Endothelial cell of umbilical vein (primary cell): ENCODE results near the gene JAZF1. TPM values are rescaled to one million over a fixed set of nuclear protein-coding genes. Genes with fewer than 3 reads are reported as not detected.
A peak's percentile ranks its signal among the peaks of the same experiment; 100 is the strongest.

Experiments used
- BruUV-seq: library from RNA; stranded (reverse); fragments of 400-500 nt; replicated peaks from 2 replicates; lab custom pipeline; 2021; lab: Mats Ljungman, UMichigan
- CTCF ChIA-PET: fragments of 300-600, 350-600 bp; sonication (Branson Sonifier 250); formaldehyde crosslinking; loops from one replicate; lab custom pipeline; 2021; ENCODE audit warnings: antibody characterized with exemption, inconsistent platforms; lab: Charles Lee
- POLR2A ChIA-PET: fragments of 300-600, 350-600 bp; sonication (Branson Sonifier 250); formaldehyde crosslinking; loops from one replicate; lab custom pipeline; 2021; ENCODE audit warnings: antibody characterized with exemption, inconsistent platforms; lab: Charles Lee
- DNase-seq: peaks from one replicate; pipeline ENCODE4 v3.0.0-alpha.2; 2011; ENCODE audit warnings: low read depth, low spot score
- FAIRE-seq: peaks from 2 replicates; lab custom pipeline; 2011; peaks lifted over from hg19 to GRCh38; lab: Jason Lieb, UNC
- H2AFZ ChIP-seq: 2 replicates; pipeline ENCODE4 v1.6.0; 2012; ENCODE audit warnings: low read depth, low read length, control low read depth, inconsistent platforms
- H3K27ac ChIP-seq: 2 replicates; pipeline ENCODE4 v1.5.1; 2011; ENCODE audit warnings: low read depth, mild to moderate bottlenecking, control low read depth, low read length, moderate library complexity; ENCODE audit not compliant: insufficient read depth
- H3K27me3 ChIP-seq, 2 experiments: 2 replicates each; pipeline versions ENCODE4 v1.6.0 to v1.6.1; 2011; ENCODE audit warnings: low read length in 2 of 2, mixed read lengths in 1 of 2; ENCODE audit not compliant: control insufficient read depth in 2 of 2, insufficient read depth in 2 of 2
- H3K36me3 ChIP-seq, 2 experiments: 2 replicates in 1 of 2; 3 replicates in 1 of 2; pipeline ENCODE4 v1.5.1; 2011; ENCODE audit warnings: low read length in 2 of 2, mild to moderate bottlenecking in 1 of 2, moderate library complexity in 1 of 2; ENCODE audit not compliant: control insufficient read depth in 2 of 2, insufficient read depth in 2 of 2; ENCODE audit errors: extremely low read depth in 1 of 2
- H3K4me1 ChIP-seq: 3 replicates; pipeline ENCODE4 v1.5.1; 2011; ENCODE audit warnings: mild to moderate bottlenecking, low read length; ENCODE audit not compliant: control insufficient read depth, insufficient read depth; ENCODE audit errors: extremely low read depth
- H3K4me2 ChIP-seq: 2 replicates; pipeline ENCODE4 v1.6.1; 2011; ENCODE audit warnings: low read length, control low read depth, mixed read lengths; ENCODE audit not compliant: insufficient read depth
- H3K4me3 ChIP-seq, 3 experiments: fragments of 200-600 bp in 1 of 3; sonication (generic), shearing (Covaris generic) in 1 of 3; replicated peaks in 1 of 3; 2 replicates each; pipeline ENCODE4 v1.5.1; 2011 to 2016; ENCODE audit warnings: control low read depth in 3 of 3, low read length in 3 of 3, mild to moderate bottlenecking in 2 of 3, inconsistent platforms in 1 of 3, low read depth in 1 of 3, moderate library complexity in 1 of 3; ENCODE audit not compliant: insufficient read depth in 1 of 3
- H3K79me2 ChIP-seq: 2 replicates; pipeline ENCODE4 v1.6.0; 2012; ENCODE audit warnings: low read length, inconsistent platforms; ENCODE audit not compliant: control insufficient read depth, insufficient read depth
- H3K9ac ChIP-seq: replicated peaks from 2 replicates; pipeline ENCODE3; 2011; ENCODE audit warnings: low read length, control low read depth; ENCODE audit not compliant: insufficient read depth; ENCODE audit errors: extremely low read depth
- H3K9me1 ChIP-seq: replicated peaks from 3 replicates; pipeline ENCODE4 v1.6.0; 2011; ENCODE audit warnings: mild to moderate bottlenecking, low read length; ENCODE audit not compliant: control insufficient read depth, insufficient read depth; ENCODE audit errors: extremely low read depth
- H3K9me3 ChIP-seq: replicated peaks from 2 replicates; pipeline ENCODE4 v1.5.1; 2012; ENCODE audit warnings: low read length, inconsistent platforms; ENCODE audit not compliant: control insufficient read depth, insufficient read depth
- H4K20me1 ChIP-seq: replicated peaks from 2 replicates; pipeline ENCODE3; 2011; ENCODE audit warnings: mild to moderate bottlenecking, low read length; ENCODE audit not compliant: control insufficient read depth, insufficient read depth; ENCODE audit errors: extremely low read depth
- CTCF ChIP-seq, 2 donors: IDR thresholded peaks; 1 replicate in 1 of 2; 2 replicates in 1 of 2; pipeline ENCODE4 v1.5.1; 2011; ENCODE audit warnings: low read length in 2 of 2, mild to moderate bottlenecking in 2 of 2, moderate library complexity in 2 of 2, control low read depth in 1 of 2, inconsistent platforms in 1 of 2, low read depth in 1 of 2; ENCODE audit not compliant: insufficient read depth in 1 of 2; ENCODE audit errors: extremely low read depth in 1 of 2
- EZH2 ChIP-seq: IDR thresholded peaks from 2 replicates; pipeline ENCODE4 v1.6.1; 2012; ENCODE audit warnings: borderline replicate concordance, low read depth, mild to moderate bottlenecking, moderate library complexity, low read length, inconsistent platforms; ENCODE audit not compliant: severe bottlenecking
- FOS ChIP-seq: IDR thresholded peaks from 2 replicates; pipeline ENCODE4 v1.6.1; 2011; ENCODE audit warnings: mild to moderate bottlenecking, low read length, moderate library complexity, borderline replicate concordance; ENCODE audit not compliant: insufficient read depth
- GATA2 ChIP-seq: IDR thresholded peaks from 2 replicates; pipeline ENCODE4 v1.7.0; 2011; ENCODE audit warnings: low read depth, mild to moderate bottlenecking, moderate library complexity, mixed read lengths, low read length; ENCODE audit not compliant: insufficient read length, insufficient read depth
- JUN ChIP-seq: IDR thresholded peaks from 2 replicates; pipeline ENCODE4 v1.6.1; 2011; ENCODE audit warnings: borderline replicate concordance, low read depth; ENCODE audit not compliant: insufficient read length, insufficient read depth
- MYC ChIP-seq: IDR thresholded peaks from one replicate; pipeline ENCODE4 v1.6.1; 2011; ENCODE audit warnings: mild to moderate bottlenecking, low read depth, low read length
- POLR2A ChIP-seq: IDR thresholded peaks from 2 replicates; pipeline ENCODE4 v1.6.1; 2012; ENCODE audit warnings: low read depth, mild to moderate bottlenecking, control low read depth, low read length
- POLR2AphosphoS5 ChIP-seq: IDR thresholded peaks from 2 replicates; pipeline ENCODE4 v1.6.1; 2012; ENCODE audit warnings: low read depth, mild to moderate bottlenecking, control low read depth, low read length, moderate library complexity; ENCODE audit not compliant: insufficient read depth
- dilution Hi-C: fragments of 300-500 bp; cut with MboI; formaldehyde crosslinking; loops from one replicate; pipeline ENCODE4 v1.15.0; 2019; ENCODE audit warnings: low sequenced_read_pairs; ENCODE audit not compliant: extremely low pct_ligation_motif_present
- intact Hi-C: fragments of 100-400 bp; cut with micrococcal nuclease; formaldehyde crosslinking; loops from one replicate; pipeline ENCODE4 v1.10.0; 2022
- polyA plus RNA-seq, 4 experiments: library from polyadenylated mRNA; depleted of rRNA in 3 of 4; stranded (reverse) in 3 of 4; unstranded in 1 of 4; fragments of >200 nt; gene quantifications; 2 replicates each; pipeline versions ENCODE4 v1.2.1 to v1.2.3, GENCODE V29; 2011 to 2012; ENCODE audit warnings: missing spikeins in 1 of 4
- total RNA-seq: library from RNA; stranded (reverse); gene quantifications from 2 replicates; pipeline ENCODE4 v1.2.3, GENCODE V29; 2021
- TF ChIP-seq, protein P1 (sequence below): IDR thresholded peaks from 2 replicates; pipeline ENCODE4 v1.6.1; 2011; ENCODE audit not compliant: insufficient read depth, insufficient read length

Gene JAZF1
- total and polyA plus RNA-seq, 2 donors (not counting 3 experiments of a cell fraction or from before 2014, with no cell fraction given) = 2.5 to 16.9 TPM

GRCh38 chr7:28152594-28152993, 28.0 kb downstream of the JAZF1 start:
- DNase-seq (no peak), FAIRE-seq (no peak)
- Histone ChIP-seq H3K27ac (peak overlapping the region; percentile 89), H3K9ac (peak overlapping the region; percentile 53), H3K27me3 (no peaks in the 10 kb centered on the region), H2AFZ (no peak overlapping the region), H3K4me3 (no peak overlapping the region), H3K9me1 (no peaks in the 10 kb centered on the region), H3K36me3 (no peaks in the 10 kb centered on the region), H3K9me3 (no peaks in the 10 kb centered on the region), H3K79me2 (peaks cover 7% of the 10 kb centered on the region), H3K4me2 (peak overlapping the region; percentile 73), H3K4me1 (peaks cover 30% of the 10 kb centered on the region), H4K20me1 (no peaks in the 10 kb centered on the region)
- intact Hi-C loops (loop anchor here (2.0 to 5.0 kb wide), 2 partner anchors 28 to 120 kb away; partner anchors contain the start of gene JAZF1), dilution Hi-C loops (no loop called here)
- POLR2A ChIA-PET = no interaction called here
- CTCF ChIA-PET = interaction anchor here (1.3 kb wide), 2 partner anchors 8 to 59 kb away, joined by 5 read pairs; no protein-coding TSS in a partner anchor
- BruUV-seq = no TSS peak
- TF ChIP-seq POLR2AphosphoS5 (no peak), POLR2A (no peak), GATA2 (no peak), CTCF (IDR thresholded peaks at IDR 0.05; ENCODE audit: extremely low read depth in 1 of 2, insufficient read depth in 1 of 2, low read depth in 1 of 2, low read length in 2 of 2) (no peak), FOS (no peak), EZH2 (no peak), MYC (no peak), JUN (no peak)
- TF ChIP-seq, protein P1, sequence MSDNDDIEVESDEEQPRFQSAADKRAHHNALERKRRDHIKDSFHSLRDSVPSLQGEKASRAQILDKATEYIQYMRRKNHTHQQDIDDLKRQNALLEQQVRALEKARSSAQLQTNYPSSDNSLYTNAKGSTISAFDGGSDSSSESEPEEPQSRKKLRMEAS = no peak
